GM12874 (cell line): ENCODE results near the gene DOCK2.

Source experiments
- CTCF ChIP-seq: IDR thresholded peaks from 2 replicates; pipeline ENCODE4 v1.5.1; 2011; ENCODE audit warnings: low read depth, mild to moderate bottlenecking, control low read depth, low read length, moderate library complexity; ENCODE audit not compliant: insufficient read depth

Gene DOCK2

GRCh38 chr5:169801324-169801777, 164.3 kb downstream of the DOCK2 start:
- TF ChIP-seq CTCF = no peak

- TF ChIP-seq CTCF = no peak
Measured at GRCh38 chr5:169801781-169802180, 164.7 kb downstream of the DOCK2 start.

DNA sequence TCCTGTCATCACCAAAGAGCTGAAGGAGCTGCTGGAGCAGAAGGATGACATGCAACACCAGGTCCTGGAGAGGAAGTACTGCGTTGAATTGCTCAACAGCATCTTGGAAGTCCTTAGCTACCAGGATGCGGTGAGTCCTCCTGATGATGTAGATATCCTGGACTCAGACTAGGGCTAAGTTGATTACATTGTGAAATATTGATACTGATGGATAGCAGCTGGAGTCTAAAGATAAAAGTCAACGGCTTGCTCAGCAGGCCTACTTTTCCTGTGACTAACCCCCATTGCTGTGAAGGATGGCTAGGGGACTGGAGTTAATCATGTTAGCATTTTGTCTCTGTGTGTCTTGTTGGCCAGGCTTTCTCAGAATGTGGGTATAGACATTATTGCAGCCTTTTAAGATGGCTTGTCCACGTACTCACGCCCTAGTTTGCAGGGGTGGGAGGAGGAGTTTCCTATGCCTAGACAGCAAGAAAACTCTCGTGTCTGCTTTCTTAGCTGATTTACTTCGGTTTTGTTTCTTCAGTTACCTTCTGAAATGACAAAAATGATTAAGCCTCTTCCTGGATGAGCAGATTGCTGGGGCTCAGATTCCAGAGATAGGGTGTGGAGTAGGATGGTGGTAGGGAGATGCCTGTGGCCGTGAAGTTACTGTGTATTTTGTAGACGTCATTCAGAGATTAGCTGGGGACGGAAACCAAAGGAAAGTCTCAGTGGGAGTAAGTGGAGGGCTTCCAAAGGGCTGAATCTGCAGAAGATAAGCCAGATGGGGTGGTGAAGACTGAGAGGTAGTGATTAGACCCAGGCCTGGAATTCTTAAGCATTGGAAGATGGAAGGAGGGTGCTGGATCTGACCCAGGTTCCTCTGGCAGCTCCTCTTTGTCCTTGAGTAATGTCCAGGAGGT, 166.3 kb downstream of the DOCK2 start:
- no peak for TF ChIP-seq CTCF

- TF ChIP-seq CTCF = no peak
Measured at GRCh38 chr5:169804861-169805260, 167.8 kb downstream of the DOCK2 start.

GRCh38 chr5:169805527-169805934, 168.5 kb downstream of the DOCK2 start:
- TF ChIP-seq CTCF = no peak

DNA sequence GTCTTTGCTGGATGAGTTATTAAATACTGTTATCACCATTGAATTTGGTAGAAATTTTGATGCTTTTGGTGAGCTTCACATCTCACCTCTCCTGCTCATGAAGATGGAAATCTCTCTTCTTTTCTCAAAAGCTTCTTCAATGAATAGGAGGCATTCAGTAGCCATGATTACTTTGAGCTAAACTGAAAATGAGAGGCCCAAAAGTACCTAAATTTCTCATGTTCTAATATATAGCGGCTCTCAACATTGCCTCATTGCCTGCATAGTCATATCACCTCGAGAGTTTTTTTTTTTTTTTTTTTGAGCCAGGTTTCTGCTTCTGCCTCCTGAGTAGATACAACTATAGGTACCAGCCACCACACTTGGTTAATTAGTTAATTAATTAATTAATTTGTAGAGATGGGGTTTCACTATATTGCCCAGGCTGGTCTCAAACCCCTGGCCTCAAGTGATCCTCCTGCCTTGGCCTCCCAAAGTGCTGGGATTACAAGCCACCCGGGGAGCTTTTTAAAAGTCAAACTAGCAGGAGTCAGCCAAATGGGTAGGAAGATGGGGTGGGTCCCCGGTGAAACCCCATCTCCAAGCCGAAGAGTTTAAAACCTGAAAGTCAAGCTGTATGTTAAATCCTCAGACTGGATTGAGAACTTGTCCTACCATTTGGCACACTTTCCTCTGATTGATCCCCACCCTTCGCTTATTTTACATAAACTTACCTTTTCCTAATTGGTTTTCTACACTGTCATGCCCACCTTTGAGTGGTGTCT, 169.0 kb downstream of the DOCK2 start:
- TF ChIP-seq CTCF = no peak

DNA sequence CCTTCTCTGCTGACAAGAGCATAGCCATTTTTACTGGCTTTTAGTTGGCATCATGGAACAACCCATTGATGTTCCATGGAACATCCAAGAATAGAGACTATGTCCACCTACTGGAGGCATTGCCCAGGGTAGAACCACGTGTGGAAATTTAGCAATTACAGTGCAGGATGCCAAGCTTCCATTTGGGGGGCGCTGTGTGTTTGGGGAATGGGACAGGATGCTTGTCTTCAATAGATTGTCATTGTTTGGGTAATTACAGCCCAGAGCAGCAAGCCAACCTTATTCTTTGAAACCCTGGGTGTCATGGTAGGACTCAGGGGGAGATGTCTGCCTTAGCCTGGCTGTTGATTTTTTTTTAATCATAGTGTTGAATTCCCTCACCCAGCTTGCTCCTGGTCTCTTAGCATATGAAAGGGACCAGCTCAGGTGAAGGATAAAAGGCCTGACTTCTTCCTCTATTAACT, 171.1 kb downstream of the DOCK2 start:
- TF ChIP-seq CTCF = no peak
